Cardiac muscle cell (in vitro differentiated cells and primary cell): ENCODE data around the gene GPR179. TPM values are rescaled to one million over a fixed set of nuclear protein-coding genes. Genes with fewer than 3 reads are reported as not detected.

ENCODE experiments used
- DNase-seq, 2 donors: peaks; one replicate each; pipeline versions ENCODE4 v3.0.0 to v3.0.0-alpha.2; 2010 to 2017; ENCODE audit warnings: low read depth in 1 of 2, low spot score in 1 of 2
- H3K27ac ChIP-seq: fragments of 200-600 bp; sonication (generic); 2 replicates; pipeline ENCODE4 v1.5.1; 2016
- H3K27me3 ChIP-seq: fragments of 200-600 bp; sonication (generic); 2 replicates; pipeline ENCODE4 v1.6.0; 2016; ENCODE audit warnings: control low read depth
- H3K36me3 ChIP-seq: fragments of 200-600 bp; sonication (generic); 2 replicates; pipeline ENCODE4 v1.5.1; 2016; ENCODE audit warnings: control low read depth
- H3K4me1 ChIP-seq: fragments of 200-600 bp; sonication (generic); 2 replicates; pipeline ENCODE4 v1.8.1; 2017; ENCODE audit warnings: low read depth, mild to moderate bottlenecking, mixed run types
- H3K4me3 ChIP-seq: fragments of 200-600 bp; sonication (generic); 2 replicates; pipeline ENCODE4 v1.5.1; 2016; ENCODE audit warnings: mild to moderate bottlenecking
- H3K9me3 ChIP-seq: fragments of 200-600 bp; sonication (generic); 2 replicates; pipeline ENCODE4 v1.5.1; 2017; ENCODE audit warnings: low read depth, mild to moderate bottlenecking, control low read depth
- polyA plus RNA-seq: library from polyadenylated mRNA; unstranded; fragments of >200 nt; fragmentation: Nextera tagmentation; extraction: Ambion mirVana; gene quantifications from 2 replicates; pipeline ENCODE4 v1.2.1, GENCODE V29; 2016
- total RNA-seq: library from RNA; depleted of rRNA; stranded (reverse); fragments of >200 nt; gene quantifications from 2 replicates; pipeline ENCODE4 v1.2.3, GENCODE V29; 2016
- TF ChIP-seq, protein P1 (sequence below): IDR thresholded peaks from 2 replicates; pipeline ENCODE4 v1.5.1; 2012; ENCODE audit warnings: low read depth, mild to moderate bottlenecking, low read length

GPR179 gene
- total and polyA plus RNA-seq, 2 experiments from 2014 or later = 0.51 TPM; not detected in 1

DNA sequence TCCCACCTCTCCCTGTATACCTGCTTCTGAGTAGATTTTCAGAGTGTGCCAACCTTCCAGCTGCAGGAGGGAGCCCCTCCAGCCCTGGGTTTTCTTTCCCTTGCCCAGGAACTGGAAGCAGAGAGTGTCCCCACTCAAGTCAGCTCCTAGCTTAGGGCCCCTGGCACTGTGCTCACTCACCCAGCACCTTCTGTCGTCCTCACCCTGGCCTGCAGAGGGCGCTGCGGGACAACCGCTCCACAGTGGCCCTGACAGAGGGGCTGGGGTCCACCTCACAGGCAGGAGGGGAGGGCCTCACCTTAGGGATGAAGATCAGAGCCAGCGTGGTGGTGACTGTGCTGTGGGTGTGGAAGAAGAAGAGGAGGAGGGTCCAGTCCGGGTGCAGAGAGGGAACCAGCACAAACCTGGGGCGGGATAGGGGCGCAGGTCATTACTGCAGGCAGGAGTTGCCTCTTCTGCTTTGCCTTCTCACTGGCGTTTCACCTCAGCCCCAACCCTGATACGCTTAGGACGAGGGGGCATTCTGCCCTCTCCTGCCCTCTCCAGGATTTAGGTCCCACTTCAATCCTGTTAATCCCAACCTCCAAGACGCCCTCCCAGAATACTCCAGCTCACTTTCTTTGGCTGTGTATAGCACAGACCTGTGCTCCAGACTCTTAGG, 10.0 kb downstream of the GPR179 start:
- H3K9me3 ChIP-seq = no peaks in the 10 kb centered on the region
- peak; percentile 29 to 75 for DNase-seq
- no peak overlapping the region for H3K4me3 ChIP-seq
- TF ChIP-seq, protein P1, sequence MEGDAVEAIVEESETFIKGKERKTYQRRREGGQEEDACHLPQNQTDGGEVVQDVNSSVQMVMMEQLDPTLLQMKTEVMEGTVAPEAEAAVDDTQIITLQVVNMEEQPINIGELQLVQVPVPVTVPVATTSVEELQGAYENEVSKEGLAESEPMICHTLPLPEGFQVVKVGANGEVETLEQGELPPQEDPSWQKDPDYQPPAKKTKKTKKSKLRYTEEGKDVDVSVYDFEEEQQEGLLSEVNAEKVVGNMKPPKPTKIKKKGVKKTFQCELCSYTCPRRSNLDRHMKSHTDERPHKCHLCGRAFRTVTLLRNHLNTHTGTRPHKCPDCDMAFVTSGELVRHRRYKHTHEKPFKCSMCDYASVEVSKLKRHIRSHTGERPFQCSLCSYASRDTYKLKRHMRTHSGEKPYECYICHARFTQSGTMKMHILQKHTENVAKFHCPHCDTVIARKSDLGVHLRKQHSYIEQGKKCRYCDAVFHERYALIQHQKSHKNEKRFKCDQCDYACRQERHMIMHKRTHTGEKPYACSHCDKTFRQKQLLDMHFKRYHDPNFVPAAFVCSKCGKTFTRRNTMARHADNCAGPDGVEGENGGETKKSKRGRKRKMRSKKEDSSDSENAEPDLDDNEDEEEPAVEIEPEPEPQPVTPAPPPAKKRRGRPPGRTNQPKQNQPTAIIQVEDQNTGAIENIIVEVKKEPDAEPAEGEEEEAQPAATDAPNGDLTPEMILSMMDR = peak; percentile 74
- no peaks in the 10 kb centered on the region for H3K4me1 ChIP-seq
- no peak overlapping the region for H3K27ac ChIP-seq
- H3K36me3 ChIP-seq = no peaks in the 10 kb centered on the region
- H3K27me3 ChIP-seq = no peaks in the 10 kb centered on the region

DNA sequence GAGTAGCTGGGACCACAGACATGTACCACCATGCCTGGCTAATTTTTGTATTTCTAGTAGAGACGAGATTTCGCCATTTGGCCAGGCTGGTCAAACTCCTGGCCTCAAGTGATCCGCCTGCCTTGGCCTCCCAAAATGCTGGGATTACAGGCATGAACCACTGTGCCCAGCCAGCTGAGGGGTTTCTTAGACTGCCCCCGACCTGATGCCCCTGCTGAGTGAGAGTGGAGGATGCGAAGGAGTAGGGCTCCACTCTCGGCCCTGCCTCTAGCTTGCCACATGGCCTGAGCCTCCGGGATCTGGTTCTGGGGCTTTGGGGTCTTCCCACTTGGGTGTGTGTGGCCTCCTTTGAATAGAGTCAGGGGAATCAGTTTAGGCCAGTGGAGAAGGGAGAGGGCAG, 11.0 kb downstream of the GPR179 start:
- TF ChIP-seq, protein P1 = no peak
- DNase-seq = no peak
- no peaks in the 10 kb centered on the region for H3K36me3 ChIP-seq
- H3K27ac ChIP-seq = no peak overlapping the region
- H3K4me3 ChIP-seq = no peak overlapping the region
- no peaks in the 10 kb centered on the region for H3K27me3 ChIP-seq
- H3K9me3 ChIP-seq = no peaks in the 10 kb centered on the region
- no peaks in the 10 kb centered on the region for H3K4me1 ChIP-seq

DNA sequence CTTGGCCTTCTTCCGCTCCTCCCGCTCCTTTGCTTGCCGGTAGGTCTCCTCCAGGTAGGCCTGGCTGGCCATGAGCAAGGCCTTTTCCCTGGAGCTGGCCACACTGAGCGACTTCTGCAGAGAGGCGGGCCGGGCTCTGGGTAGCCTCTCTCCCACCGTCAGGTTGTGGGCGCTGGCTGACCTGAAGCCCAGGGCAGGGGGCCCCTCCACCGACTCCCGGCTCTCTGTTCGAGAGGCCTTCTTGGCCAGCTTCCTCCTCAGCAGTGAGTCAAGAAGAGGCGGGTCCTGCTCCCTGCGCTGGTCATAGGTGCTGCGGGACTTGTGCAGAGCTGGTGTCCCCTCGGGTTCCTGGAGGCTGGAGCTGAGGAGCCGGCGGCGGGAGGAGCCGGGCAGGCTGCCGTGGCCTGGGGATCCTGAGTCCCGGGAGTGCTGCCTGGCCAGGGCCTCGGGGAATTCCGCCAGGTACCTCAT, 12.8 kb downstream of the GPR179 start:
- TF ChIP-seq, protein P1 = no peak
- Histone ChIP-seq H3K4me1 (no peaks in the 10 kb centered on the region), H3K36me3 (no peaks in the 10 kb centered on the region), H3K4me3 (no peak overlapping the region), H3K27ac (no peak overlapping the region), H3K9me3 (no peaks in the 10 kb centered on the region), H3K27me3 (no peaks in the 10 kb centered on the region)
- no peak for DNase-seq

DNA sequence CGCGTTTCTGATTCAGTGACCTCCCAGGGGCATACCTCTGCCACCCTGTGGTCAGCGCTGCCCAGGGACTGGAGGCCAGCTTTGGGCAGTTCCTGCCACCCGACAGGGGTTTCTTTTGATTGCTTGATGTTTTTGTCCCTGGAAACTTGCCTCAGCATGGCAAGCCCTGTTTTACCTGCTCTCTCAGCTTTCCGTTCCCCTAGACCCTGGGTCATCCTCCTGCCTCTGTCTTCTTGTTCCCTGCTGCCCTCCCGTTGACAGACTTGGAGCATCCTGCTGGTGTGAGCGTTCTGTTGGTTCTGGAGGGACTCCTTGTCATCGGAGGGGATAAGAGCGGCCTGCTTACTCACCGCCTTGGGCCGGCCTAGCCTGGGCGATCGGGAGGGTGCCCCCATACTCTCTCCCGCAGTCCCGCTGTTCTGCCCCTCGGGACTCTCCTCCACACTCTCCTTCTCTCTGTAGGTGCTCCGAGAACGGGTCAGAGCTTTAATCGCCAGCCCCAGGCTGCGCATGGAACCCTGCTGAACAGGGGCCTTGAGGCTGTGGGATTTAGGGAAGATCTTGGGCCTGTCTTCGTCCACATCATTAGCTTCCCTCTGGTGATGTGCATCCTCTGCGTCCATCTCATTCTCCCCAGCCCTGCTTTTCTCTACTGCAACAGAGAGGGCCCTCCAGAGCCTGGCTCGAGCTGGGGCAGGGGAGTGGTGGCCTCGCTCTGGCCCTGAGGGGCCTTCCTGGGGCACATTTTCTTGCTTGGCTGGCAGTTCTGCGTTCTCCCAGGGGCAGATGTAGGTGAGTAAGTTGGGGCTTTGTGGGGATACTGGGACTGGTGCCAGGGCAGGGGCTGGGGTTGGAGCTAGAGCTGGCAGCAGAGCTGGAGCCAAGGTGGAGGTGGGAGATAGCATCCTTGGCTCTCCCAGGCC, 13.7 kb downstream of the GPR179 start:
- Histone ChIP-seq H3K9me3 (no peaks in the 10 kb centered on the region), H3K4me3 (no peak overlapping the region), H3K27ac (no peak overlapping the region), H3K36me3 (no peaks in the 10 kb centered on the region), H3K4me1 (peaks cover 6% of the 10 kb centered on the region), H3K27me3 (no peaks in the 10 kb centered on the region)
- DNase-seq = no peak
- TF ChIP-seq, protein P1 = no peak

DNA sequence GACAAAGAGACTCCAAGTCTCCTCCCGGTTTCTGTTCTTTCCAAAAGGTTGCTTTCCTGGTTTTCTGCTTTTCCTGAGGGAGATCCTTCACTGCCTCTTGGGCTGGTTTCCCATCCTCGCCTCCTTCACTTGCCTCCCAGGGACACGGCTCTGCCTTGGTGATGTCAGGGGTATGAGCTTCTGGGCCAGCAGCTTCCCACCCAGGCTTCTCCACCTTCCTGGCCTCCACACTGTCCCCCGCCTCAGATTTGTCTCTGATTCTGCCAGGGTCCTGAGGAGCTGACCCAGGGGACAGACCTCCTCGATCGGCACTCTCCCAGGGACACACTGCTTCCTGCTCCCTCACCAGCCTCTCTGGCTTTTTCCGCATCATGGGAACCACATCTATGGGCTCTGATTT, 14.5 kb downstream of the GPR179 start:
- DNase-seq = no peak
- H3K36me3 ChIP-seq = no peaks in the 10 kb centered on the region
- TF ChIP-seq, protein P1 = no peak

More for the DNA sequence above, 14.5 kb downstream of the GPR179 start:
- Histone ChIP-seq H3K4me1 (peaks cover 13% of the 10 kb centered on the region), H3K4me3 (no peak overlapping the region), H3K27me3 (no peaks in the 10 kb centered on the region), H3K27ac (no peak overlapping the region), H3K9me3 (no peaks in the 10 kb centered on the region)
